Activated CD4-positive, alpha-beta T cell treated with anti-CD3 and anti-CD28 coated beads, Interleukin-2, amount 50 U/mL, for 1 hour (primary cell): Measurements from ENCODE around the gene RAB40AL.

ENCODE experiments used
- DNase-seq: peaks from one replicate; pipeline ENCODE4 v3.0.0-alpha.2; 2020

RAB40AL gene

DNA sequence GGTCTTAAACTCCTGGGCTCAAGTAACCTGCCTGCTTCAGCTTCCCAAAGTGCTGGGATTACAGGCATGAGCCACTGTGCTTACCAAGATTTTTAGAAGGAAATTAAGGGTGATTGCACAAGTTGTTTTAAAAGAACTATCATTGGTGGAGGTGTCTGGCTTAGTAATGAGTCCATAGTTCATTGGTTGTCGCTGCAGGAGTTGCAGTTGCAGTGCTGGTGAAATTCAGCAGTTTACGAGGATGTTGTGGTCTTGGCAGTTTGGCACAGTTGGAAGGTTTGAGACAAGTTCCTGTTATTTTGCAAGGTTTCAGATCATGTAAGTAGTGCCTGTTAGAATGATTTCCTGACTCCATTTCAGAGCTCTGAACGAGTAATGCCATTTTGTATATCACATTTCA, 48.1 kb downstream of the RAB40AL start:
- DNase-seq, result no peak
